SK-N-MC (cell line): ENCODE results near the gene SDK1.

Experiments used
- EZH2 ChIP-seq: fragments of 200-600 bp; sonication (generic); IDR thresholded peaks from one replicate; pipeline ENCODE4 v1.6.1; 2017; ENCODE audit warnings: antibody characterized with exemption
- FOXP2 ChIP-seq: optimal IDR thresholded peaks from 2 replicates; pipeline ENCODE3; 2011; ENCODE audit warnings: mild to moderate bottlenecking, moderate library complexity; ENCODE audit not compliant: insufficient read depth; ENCODE audit errors: extremely low read length, control extremely low read depth
- POLR2AphosphoS5 ChIP-seq: IDR thresholded peaks from 2 replicates; pipeline ENCODE4 v1.6.1; 2012; ENCODE audit warnings: mild to moderate bottlenecking, low read depth, low read length, borderline replicate concordance

DNA sequence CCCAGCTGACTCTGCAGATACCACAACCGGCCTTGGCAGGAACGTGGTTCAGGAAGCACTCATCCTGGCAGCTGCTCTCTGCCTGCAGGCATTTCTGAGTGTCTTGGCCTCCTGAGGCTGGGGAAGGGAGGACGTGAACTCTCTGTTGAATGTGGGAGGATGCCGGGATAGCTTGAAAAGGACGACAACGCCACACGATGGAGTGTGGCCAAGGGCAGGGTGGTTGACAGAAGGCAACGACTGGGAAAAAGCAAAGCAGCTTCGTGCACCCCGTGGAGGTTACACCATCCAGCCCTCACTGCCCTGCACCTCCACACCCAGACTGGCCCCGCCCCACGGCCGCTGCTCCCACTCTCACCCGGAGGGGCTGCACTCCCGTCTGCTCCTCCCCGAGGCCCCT is 915.0 kb downstream of the SDK1 start:
- TF ChIP-seq POLR2AphosphoS5 (no peak), EZH2 (no peak), FOXP2 (peak; percentile 47)
